H9 (cell line): ENCODE data around the gene GAP43. TPM values are rescaled to one million over a fixed set of nuclear protein-coding genes. Genes with fewer than 3 reads are reported as not detected.

Experiments used
- DNase-seq: peaks from one replicate; pipeline ENCODE4 v3.0.0-alpha.2; 2017
- H2AFZ ChIP-seq: one replicate; pipeline ENCODE4 v1.6.1; 2013; ENCODE audit warnings: mild to moderate bottlenecking, low read length, control low read depth, moderate library complexity
- H2AK5ac ChIP-seq: 2 replicates; pipeline ENCODE4 v1.6.1; 2013; ENCODE audit warnings: low read length, control low read depth, mixed read lengths; ENCODE audit not compliant: insufficient read length
- H2BK120ac ChIP-seq: one replicate; pipeline ENCODE4 v1.6.1; 2013; ENCODE audit warnings: low read depth, mild to moderate bottlenecking, low read length, control low read depth, inconsistent platforms; ENCODE audit not compliant: poor library complexity, severe bottlenecking
- H2BK12ac ChIP-seq: 2 replicates; pipeline ENCODE4 v1.6.1; 2013; ENCODE audit warnings: low read length, control low read depth, mixed read lengths, low read depth; ENCODE audit not compliant: insufficient read length
- H2BK15ac ChIP-seq: 2 replicates; pipeline ENCODE4 v1.6.1; 2013; ENCODE audit warnings: low read depth, low read length, control low read depth
- H2BK20ac ChIP-seq: one replicate; pipeline ENCODE4 v1.6.1; 2013; ENCODE audit warnings: low read depth, mild to moderate bottlenecking, low read length, control low read depth, inconsistent platforms; ENCODE audit not compliant: poor library complexity, severe bottlenecking
- H2BK5ac ChIP-seq: 2 replicates; pipeline ENCODE4 v1.6.1; 2013; ENCODE audit warnings: low read length, control low read depth, mixed read lengths; ENCODE audit not compliant: insufficient read length
- H3K14ac ChIP-seq: 2 replicates; pipeline ENCODE4 v1.6.1; 2013; ENCODE audit warnings: low read length, control low read depth; ENCODE audit not compliant: insufficient read depth
- H3K18ac ChIP-seq: 2 replicates; pipeline ENCODE4 v1.6.1; 2013; ENCODE audit warnings: low read depth, mild to moderate bottlenecking, mixed read lengths, low read length, control low read depth; ENCODE audit not compliant: insufficient read length
- H3K23ac ChIP-seq: 2 replicates; pipeline ENCODE4 v1.6.1; 2013; ENCODE audit warnings: low read length, control low read depth, mixed read lengths, low read depth; ENCODE audit not compliant: insufficient read length
- H3K23me2 ChIP-seq: 2 replicates; pipeline ENCODE4 v1.6.1; 2013; ENCODE audit warnings: low read depth, mild to moderate bottlenecking, mixed read lengths, low read length, control low read depth; ENCODE audit not compliant: insufficient read length, poor library complexity, severe bottlenecking
- H3K27ac ChIP-seq: 2 replicates; pipeline ENCODE4 v1.5.1; 2013; ENCODE audit warnings: low read length, control low read depth, mixed read lengths, low read depth; ENCODE audit not compliant: insufficient read length
- H3K27me3 ChIP-seq: 2 replicates; pipeline ENCODE4 v1.6.1; 2013; ENCODE audit warnings: low read length, control low read depth, inconsistent platforms; ENCODE audit not compliant: insufficient read depth
- H3K4ac ChIP-seq: 2 replicates; pipeline ENCODE4 v1.6.1; 2013; ENCODE audit warnings: low read depth, mild to moderate bottlenecking, control low read depth, inconsistent platforms, low read length, moderate library complexity
- H3K4me1 ChIP-seq: 2 replicates; pipeline ENCODE4 v1.6.1; 2013; ENCODE audit warnings: low read length, control low read depth, inconsistent platforms; ENCODE audit not compliant: insufficient read depth
- H3K4me2 ChIP-seq: 2 replicates; pipeline ENCODE4 v1.6.1; 2013; ENCODE audit warnings: low read length, control low read depth, mixed read lengths; ENCODE audit not compliant: insufficient read length, insufficient read depth
- H3K56ac ChIP-seq: 2 replicates; pipeline ENCODE4 v1.6.1; 2013; ENCODE audit warnings: low read depth, mild to moderate bottlenecking, mixed read lengths, low read length, control low read depth; ENCODE audit not compliant: insufficient read length
- H3K79me1 ChIP-seq: 2 replicates; pipeline ENCODE4 v1.6.1; 2013; ENCODE audit warnings: low read depth, mild to moderate bottlenecking, moderate library complexity, low read length, control low read depth, inconsistent platforms; ENCODE audit not compliant: insufficient read depth, poor library complexity, severe bottlenecking
- H3K79me2 ChIP-seq: 2 replicates; pipeline ENCODE4 v1.6.1; 2013; ENCODE audit warnings: low read length, control low read depth, inconsistent platforms; ENCODE audit not compliant: insufficient read depth
- H3K9ac ChIP-seq: 2 replicates; pipeline ENCODE4 v1.6.1; 2013; ENCODE audit warnings: low read length, control low read depth, mixed read lengths; ENCODE audit not compliant: insufficient read length; ENCODE audit errors: extremely low read depth
- H3K9me3 ChIP-seq: one replicate; pipeline ENCODE4 v1.6.1; 2013; ENCODE audit warnings: low read depth, low read length, inconsistent platforms; ENCODE audit not compliant: control insufficient read depth
- H3T11ph ChIP-seq: one replicate; pipeline ENCODE4 v1.6.1; 2013; ENCODE audit warnings: mild to moderate bottlenecking, low read length, control low read depth, inconsistent platforms
- H4K20me1 ChIP-seq: one replicate; pipeline ENCODE4 v1.6.1; 2013; ENCODE audit not compliant: control insufficient read depth, insufficient read length, insufficient read depth
- H4K5ac ChIP-seq: 2 replicates; pipeline ENCODE4 v1.6.1; 2013; ENCODE audit warnings: low read depth, mild to moderate bottlenecking, mixed read lengths, low read length, control low read depth; ENCODE audit not compliant: insufficient read length
- H4K8ac ChIP-seq: replicated peaks from 2 replicates; pipeline ENCODE4 v1.6.1; 2013; ENCODE audit warnings: low read length, control low read depth, mixed read lengths, low read depth; ENCODE audit not compliant: insufficient read length
- H4K91ac ChIP-seq: 2 replicates; pipeline ENCODE4 v1.6.1; 2013; ENCODE audit warnings: low read depth, mild to moderate bottlenecking, moderate library complexity, mixed read lengths, low read length, control low read depth; ENCODE audit not compliant: insufficient read length
- H3K27ac Mint-ChIP-seq, 3 experiments: 2 replicates in 2 of 3; 3 replicates in 1 of 3; pipeline ENCODE4 v1.8.0; 2020 to 2021; ENCODE audit warnings: mixed read lengths in 3 of 3, mild to moderate bottlenecking in 1 of 3, moderate library complexity in 1 of 3
- H3K27me3 Mint-ChIP-seq: 2 replicates; pipeline ENCODE4 v1.8.0; 2021; ENCODE audit warnings: low read depth, mild to moderate bottlenecking, moderate library complexity, mixed read lengths
- H3K36me3 Mint-ChIP-seq, 3 experiments: 2 replicates in 2 of 3; 3 replicates in 1 of 3; pipeline ENCODE4 v1.8.0; 2020 to 2021; ENCODE audit warnings: low read depth in 3 of 3, mixed read lengths in 3 of 3; ENCODE audit not compliant: insufficient read depth in 1 of 3
- H3K4me1 Mint-ChIP-seq, 2 experiments: 2 replicates each; pipeline ENCODE4 v1.8.0; 2020; ENCODE audit warnings: mixed read lengths in 2 of 2
- H3K4me3 Mint-ChIP-seq, 2 experiments: 2 replicates in 1 of 2; 3 replicates in 1 of 2; pipeline ENCODE4 v1.8.0; 2020 to 2021; ENCODE audit warnings: mild to moderate bottlenecking in 2 of 2, mixed read lengths in 2 of 2, moderate library complexity in 1 of 2
- H3K9me3 Mint-ChIP-seq, 2 experiments: 2 replicates in 1 of 2; 3 replicates in 1 of 2; pipeline ENCODE4 v1.8.0; 2020; ENCODE audit warnings: mild to moderate bottlenecking in 2 of 2, mixed read lengths in 2 of 2, moderate library complexity in 1 of 2
- CTCF ChIP-seq: fragments of 200-600 bp; sonication (generic); conservative IDR thresholded peaks from 3 replicates; pipeline ENCODE4 v1.8.0; 2021; ENCODE audit warnings: antibody characterized with exemption, mild to moderate bottlenecking
- WGBS: extraction: QIAGEN DNeasy Blood & Tissue Kit; methylation state at CpG from one replicate; pipeline ENCODE4 v1.1.7; 2013; ENCODE audit warnings: missing lambda C conversion rate, low lambda C conversion rate, mixed read lengths; ENCODE audit not compliant: insufficient read length; ENCODE audit errors: extremely low coverage; 5-methylcytosine and 5-hydroxymethylcytosine counted together
- total RNA-seq: library from RNA; stranded (reverse); gene quantifications from 2 replicates; pipeline ENCODE4 v1.2.1, GENCODE V29; 2021

The GAP43 gene
- total RNA-seq, 1 experiment from 2014 or later = 12.8 TPM

- H3K4me3 Mint-ChIP-seq = no peak overlapping the region
- H4K5ac ChIP-seq = no peak overlapping the region
- no peak overlapping the region for H3K18ac ChIP-seq
- no peaks in the 10 kb centered on the region for H3K27me3 ChIP-seq
- no peak overlapping the region for H2AK5ac ChIP-seq
- no peak overlapping the region for H3K23ac ChIP-seq
- no peak overlapping the region for H3K56ac ChIP-seq
- no peak overlapping the region for H2AFZ ChIP-seq
- no peaks in the 10 kb centered on the region for H3K23me2 ChIP-seq
- no peaks in the 10 kb centered on the region for H3K79me2 ChIP-seq
- H3K27me3 Mint-ChIP-seq = no peaks in the 10 kb centered on the region
- no peak overlapping the region for H3K4ac ChIP-seq
- no peak overlapping the region for H3K9ac ChIP-seq
- H3K79me1 ChIP-seq = no peaks in the 10 kb centered on the region
- no peak overlapping the region for H2BK20ac ChIP-seq
- no peak overlapping the region for H3K27ac ChIP-seq
- no peaks in the 10 kb centered on the region for H4K20me1 ChIP-seq
- H4K91ac ChIP-seq = no peak overlapping the region
- H3K9me3 ChIP-seq = no peaks in the 10 kb centered on the region
- no peak overlapping the region for H3K27ac Mint-ChIP-seq
- DNase-seq = no peak
- H3K4me2 ChIP-seq = no peak overlapping the region
- no peak overlapping the region for H4K8ac ChIP-seq
- H3K9me3 Mint-ChIP-seq = peaks cover 0 to 6% of the 10 kb centered on the region in 2 experiments; a peak in 1 of 5 replicates
- TF ChIP-seq CTCF = no peak
- H3K4me1 Mint-ChIP-seq = peaks cover 22 to 24% of the 10 kb centered on the region in 2 experiments
- no peak overlapping the region for H3T11ph ChIP-seq
- H3K36me3 Mint-ChIP-seq = no peaks in the 10 kb centered on the region; a peak in 1 of 7 replicates
- H2BK12ac ChIP-seq = no peak overlapping the region
- H2BK5ac ChIP-seq = no peak overlapping the region
- no peak overlapping the region for H2BK15ac ChIP-seq
- WGBS = no CpG with 5 or more reads among the region's 1 CpG
- H3K14ac ChIP-seq = no peak overlapping the region
- peaks cover 8% of the 10 kb centered on the region for H3K4me1 ChIP-seq
- no peak overlapping the region for H2BK120ac ChIP-seq
Observed at GRCh38 chr3:115617591-115617990, 5.7 kb upstream of the GAP43 start.
